Astrocyte (in vitro differentiated cells and primary cell): ENCODE data around the gene UBAP1.

Source experiments
- EZH2 ChIP-seq: IDR thresholded peaks from 2 replicates; pipeline ENCODE4 v1.6.1; 2012; ENCODE audit warnings: mild to moderate bottlenecking, low read length, inconsistent platforms; ENCODE audit not compliant: insufficient read depth
- TF ChIP-seq, protein P1 (sequence below): IDR thresholded peaks from 2 replicates; pipeline ENCODE4 v1.5.1; 2011; ENCODE audit warnings: low read depth, mild to moderate bottlenecking, inconsistent platforms, low read length, moderate library complexity; ENCODE audit not compliant: insufficient read depth

DNA sequence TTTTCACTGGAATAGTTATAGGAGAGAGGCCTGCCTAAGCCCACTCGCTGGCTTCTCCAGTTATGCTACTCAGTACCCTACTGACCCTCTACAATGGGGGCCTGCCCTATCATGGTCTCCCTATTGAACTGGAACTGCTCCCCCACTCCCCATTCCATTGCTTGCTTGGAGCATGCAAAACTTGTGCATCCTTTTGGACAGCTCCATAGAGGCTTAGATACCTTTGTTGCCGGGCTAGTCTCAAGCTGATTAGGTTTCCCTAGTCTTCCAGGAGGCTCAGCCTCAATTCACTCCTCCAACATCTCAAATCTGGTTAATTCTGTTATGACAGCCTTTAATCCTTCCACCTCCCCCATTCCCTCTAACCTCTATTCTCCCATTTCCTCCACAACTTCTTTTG is 110.3 kb downstream of the UBAP1 start:
- TF ChIP-seq, protein P1, sequence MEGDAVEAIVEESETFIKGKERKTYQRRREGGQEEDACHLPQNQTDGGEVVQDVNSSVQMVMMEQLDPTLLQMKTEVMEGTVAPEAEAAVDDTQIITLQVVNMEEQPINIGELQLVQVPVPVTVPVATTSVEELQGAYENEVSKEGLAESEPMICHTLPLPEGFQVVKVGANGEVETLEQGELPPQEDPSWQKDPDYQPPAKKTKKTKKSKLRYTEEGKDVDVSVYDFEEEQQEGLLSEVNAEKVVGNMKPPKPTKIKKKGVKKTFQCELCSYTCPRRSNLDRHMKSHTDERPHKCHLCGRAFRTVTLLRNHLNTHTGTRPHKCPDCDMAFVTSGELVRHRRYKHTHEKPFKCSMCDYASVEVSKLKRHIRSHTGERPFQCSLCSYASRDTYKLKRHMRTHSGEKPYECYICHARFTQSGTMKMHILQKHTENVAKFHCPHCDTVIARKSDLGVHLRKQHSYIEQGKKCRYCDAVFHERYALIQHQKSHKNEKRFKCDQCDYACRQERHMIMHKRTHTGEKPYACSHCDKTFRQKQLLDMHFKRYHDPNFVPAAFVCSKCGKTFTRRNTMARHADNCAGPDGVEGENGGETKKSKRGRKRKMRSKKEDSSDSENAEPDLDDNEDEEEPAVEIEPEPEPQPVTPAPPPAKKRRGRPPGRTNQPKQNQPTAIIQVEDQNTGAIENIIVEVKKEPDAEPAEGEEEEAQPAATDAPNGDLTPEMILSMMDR = no peak
- TF ChIP-seq EZH2 = no peak
